Measurements from ENCODE around the gene PTGER1.

DNA sequence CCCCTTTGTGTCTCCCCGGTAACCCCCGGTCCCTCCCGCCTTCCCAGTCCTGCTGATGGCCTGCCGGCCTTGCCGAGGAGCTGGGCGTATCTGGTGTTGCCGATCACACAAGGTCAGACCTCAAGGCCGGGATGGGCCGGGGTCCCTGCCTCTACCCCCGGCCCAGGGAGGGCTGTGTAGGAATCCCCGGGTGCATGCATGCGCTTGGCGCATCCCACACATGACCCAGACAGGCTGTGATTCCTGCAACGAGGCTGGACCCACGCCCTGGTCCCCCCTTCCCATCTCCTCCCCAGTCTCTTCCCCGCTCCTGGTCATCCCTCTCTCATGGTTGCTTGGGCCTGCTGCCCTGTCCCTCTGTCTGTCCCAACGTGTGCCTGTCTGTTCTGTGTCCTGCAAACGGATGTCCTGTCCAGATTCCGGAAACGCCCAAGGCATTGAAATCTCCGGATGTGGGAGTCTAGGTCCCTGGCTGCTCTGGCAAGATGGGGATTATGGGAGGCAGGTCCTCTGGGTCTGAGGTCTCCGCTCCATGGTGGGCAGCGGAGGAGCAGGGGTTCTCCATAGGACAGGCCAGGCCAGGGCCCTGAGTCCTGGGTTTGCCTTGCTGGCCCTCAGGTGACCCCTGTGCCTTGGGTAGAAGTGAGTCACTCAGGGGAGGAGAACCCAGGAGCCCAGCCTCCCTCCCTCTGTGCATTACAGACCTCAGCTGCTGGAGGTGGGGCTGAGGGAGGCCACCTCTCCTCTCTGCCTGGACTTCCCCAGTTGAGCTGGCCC lies 40.4 kb downstream of the PTGER1 start:
- TF ChIP-seq POLR2AphosphoS5 (IDR thresholded peaks at IDR 0.05; ENCODE audit: low read depth, low read length): no peak
- no peak for TF ChIP-seq TAF1 (IDR thresholded peaks at IDR 0.05; ENCODE audit: borderline replicate concordance, low read depth, low read length)
- no peak for TF ChIP-seq POLR2A (IDR thresholded peaks at IDR 0.05; ENCODE audit: low read depth, low read length)

Data from GM12892 (cell line).